Measurements from ENCODE around the gene PXMP2. TPM values are rescaled to one million over a fixed set of nuclear protein-coding genes. Genes with fewer than 3 reads are reported as not detected.

PXMP2 gene
- total and polyA plus RNA-seq, 7 experiments from 2014 or later, result 2.6 to 26.8 (median 5.9) TPM

- ChIA-PET POLR2A (no interaction called here), CTCF (interaction anchor here (0.7 kb wide), 1 partner anchor 109 kb away, joined by 3 read pairs; the partner anchor contains the start of gene LRCOL1)
- Histone ChIP-seq H3K27ac (ENCODE audit: low read depth, low read length) (no peak overlapping the region), H3K9me3 (ENCODE audit: control insufficient read depth in 2 of 3, low read length in 3 of 3) (no peaks in the 10 kb centered on the region), H3K4me1 (ENCODE audit: control insufficient read depth in 2 of 2, insufficient read depth in 2 of 2, low read length in 2 of 2) (no peaks in the 10 kb centered on the region), H3K36me3 (ENCODE audit: control insufficient read depth in 2 of 3, insufficient read depth in 3 of 3, low read length in 3 of 3) (peaks cover 0 to 88% (median 9%) of the 10 kb centered on the region in 3 experiments), H3K27me3 (ENCODE audit: control insufficient read depth in 2 of 2, insufficient read depth in 2 of 2, low read length in 2 of 2) (no peaks in the 10 kb centered on the region), H3K4me3 (ENCODE audit: low read length) (no peak overlapping the region)
- DNase-seq, result no peak
- Mint-ChIP-seq H3K27me3 (no peaks in the 10 kb centered on the region), H3K9me3 (no peaks in the 10 kb centered on the region), H3K4me3 (no peak overlapping the region), H3K36me3 (peaks cover 3 to 41% (median 8%) of the 10 kb centered on the region in 5 donors), H3K4me1 (peaks cover 0 to 4% (median 3%) of the 10 kb centered on the region in 7 donors), H3K27ac (peak overlapping the region in 2 of 9 donors; percentile 33 to 38)
- no peak for ATAC-seq
- intact Hi-C loops (cut with micrococcal nuclease), result no loop called here
Measured at GRCh38 chr12:132719141-132719953, 32.0 kb downstream of the PXMP2 start.

DNA sequence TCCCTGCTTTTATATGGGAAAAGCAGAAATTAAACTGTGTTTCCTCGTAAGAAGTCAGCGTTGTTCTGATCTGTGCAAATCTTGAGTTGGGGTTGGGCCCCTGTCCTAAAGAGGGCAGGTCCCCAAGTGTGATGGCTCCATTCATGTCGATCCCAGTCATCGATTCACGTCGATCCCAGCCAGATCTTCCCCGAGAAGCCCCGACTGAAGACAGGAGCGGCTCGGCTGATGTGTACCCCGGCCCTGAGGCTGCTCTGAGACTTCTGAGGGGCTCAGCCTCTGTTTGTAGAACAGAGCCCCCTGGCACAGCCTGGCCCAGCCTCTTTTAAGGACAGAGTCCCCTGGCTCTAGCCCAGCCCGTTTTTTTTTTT, 32.6 kb downstream of the PXMP2 start:
- DNase-seq (no peak), ATAC-seq (no peak)
- CTCF ChIA-PET, result no interaction called here
- Mint-ChIP-seq H3K9me3 (no peaks in the 10 kb centered on the region), H3K4me1 (no peaks in the 10 kb centered on the region), H3K36me3 (peaks cover 3 to 38% (median 8%) of the 10 kb centered on the region in 5 donors), H3K27me3 (no peaks in the 10 kb centered on the region), H3K27ac (no peak overlapping the region), H3K4me3 (no peak overlapping the region)
- POLR2A ChIA-PET, result no interaction called here
- peaks cover 0 to 88% (median 14%) of the 10 kb centered on the region in 3 experiments for H3K36me3 ChIP-seq (ENCODE audit: control insufficient read depth in 2 of 3, insufficient read depth in 3 of 3, low read length in 3 of 3)
- no peak overlapping the region for H3K27ac ChIP-seq (ENCODE audit: low read depth, low read length)
- H3K4me3 ChIP-seq (ENCODE audit: low read length), result no peak overlapping the region
- H3K27me3 ChIP-seq (ENCODE audit: control insufficient read depth in 2 of 2, insufficient read depth in 2 of 2, low read length in 2 of 2), result no peaks in the 10 kb centered on the region
- intact Hi-C loops (cut with micrococcal nuclease), result loop anchor here in 1 of 2 donors (5.0 kb wide), 1 partner anchor 33 kb away; the partner anchor contains the start of genes POLE and PXMP2
- no peaks in the 10 kb centered on the region for H3K4me1 ChIP-seq (ENCODE audit: control insufficient read depth in 2 of 2, insufficient read depth in 2 of 2, low read length in 2 of 2)
- no peaks in the 10 kb centered on the region for H3K9me3 ChIP-seq (ENCODE audit: control insufficient read depth in 2 of 3, low read length in 3 of 3)

GRCh38 chr12:132720606-132721345, 33.4 kb downstream of the PXMP2 start:
- no peak overlapping the region for H3K27ac ChIP-seq (ENCODE audit: low read depth, low read length)
- POLR2A ChIA-PET, result interaction anchor here (1.0 kb wide), 1 partner anchor 11 kb away, joined by 4 read pairs; no protein-coding TSS in a partner anchor
- DNase-seq (no peak), ATAC-seq (no peak)
- Mint-ChIP-seq H3K36me3 (peaks cover 7 to 46% (median 9%) of the 10 kb centered on the region in 5 donors), H3K27ac (no peak overlapping the region), H3K4me1 (no peaks in the 10 kb centered on the region), H3K4me3 (no peak overlapping the region), H3K9me3 (no peaks in the 10 kb centered on the region), H3K27me3 (no peaks in the 10 kb centered on the region)
- H3K36me3 ChIP-seq (ENCODE audit: control insufficient read depth in 2 of 3, insufficient read depth in 3 of 3, low read length in 3 of 3), result peaks cover 6 to 93% (median 23%) of the 10 kb centered on the region in 3 experiments
- intact Hi-C loops (cut with micrococcal nuclease), result loop anchor here in 1 of 2 donors (5.0 kb wide), 1 partner anchor 33 kb away; the partner anchor contains the start of genes POLE and PXMP2
- CTCF ChIA-PET, result no interaction called here
- no peak overlapping the region for H3K4me3 ChIP-seq (ENCODE audit: low read length)
- no peaks in the 10 kb centered on the region for H3K27me3 ChIP-seq (ENCODE audit: control insufficient read depth in 2 of 2, insufficient read depth in 2 of 2, low read length in 2 of 2)
- no peaks in the 10 kb centered on the region for H3K9me3 ChIP-seq (ENCODE audit: control insufficient read depth in 2 of 3, low read length in 3 of 3)
- no peaks in the 10 kb centered on the region for H3K4me1 ChIP-seq (ENCODE audit: control insufficient read depth in 2 of 2, insufficient read depth in 2 of 2, low read length in 2 of 2)

- no peaks in the 10 kb centered on the region for H3K9me3 Mint-ChIP-seq
- H3K36me3 ChIP-seq (ENCODE audit: control insufficient read depth in 2 of 3, insufficient read depth in 3 of 3, low read length in 3 of 3), result peaks cover 6 to 94% (median 31%) of the 10 kb centered on the region in 3 experiments
- H3K9me3 ChIP-seq (ENCODE audit: control insufficient read depth in 2 of 3, low read length in 3 of 3), result no peaks in the 10 kb centered on the region
- H3K4me1 Mint-ChIP-seq, result no peaks in the 10 kb centered on the region
- ChIA-PET POLR2A (no interaction called here), CTCF (no interaction called here)
- no peak overlapping the region for H3K27ac ChIP-seq (ENCODE audit: low read depth, low read length)
- H3K27me3 ChIP-seq (ENCODE audit: control insufficient read depth in 2 of 2, insufficient read depth in 2 of 2, low read length in 2 of 2), result no peaks in the 10 kb centered on the region
- H3K27me3 Mint-ChIP-seq, result no peaks in the 10 kb centered on the region
- H3K27ac Mint-ChIP-seq, result peak overlapping the region in 1 of 9 donors; percentile 5
- no peak for ATAC-seq
- no peak overlapping the region for H3K4me3 Mint-ChIP-seq
- DNase-seq, result no peak
- no peaks in the 10 kb centered on the region for H3K4me1 ChIP-seq (ENCODE audit: control insufficient read depth in 2 of 2, insufficient read depth in 2 of 2, low read length in 2 of 2)
- no peak overlapping the region for H3K4me3 ChIP-seq (ENCODE audit: low read length)
- intact Hi-C loops (cut with micrococcal nuclease), result loop anchor here in 1 of 2 donors (5.0 kb wide), 1 partner anchor 36 kb away; the partner anchor contains the start of genes POLE and PXMP2
- H3K36me3 Mint-ChIP-seq, result peaks cover 7 to 63% (median 18%) of the 10 kb centered on the region in 5 donors
Measured at GRCh38 chr12:132723015-132723763, 35.8 kb downstream of the PXMP2 start.

GRCh38 chr12:132723764-132724140, 36.4 kb downstream of the PXMP2 start:
- no peak for DNase-seq

More at GRCh38 chr12:132723764-132724140, 36.4 kb downstream of the PXMP2 start:
- H3K36me3 ChIP-seq (ENCODE audit: control insufficient read depth in 2 of 3, insufficient read depth in 3 of 3, low read length in 3 of 3), result peaks cover 6 to 97% (median 35%) of the 10 kb centered on the region in 3 experiments
- Mint-ChIP-seq H3K27ac (no peak overlapping the region), H3K4me1 (no peaks in the 10 kb centered on the region), H3K36me3 (peaks cover 7 to 66% (median 23%) of the 10 kb centered on the region in 5 donors), H3K9me3 (no peaks in the 10 kb centered on the region), H3K4me3 (no peak overlapping the region), H3K27me3 (no peaks in the 10 kb centered on the region)
- H3K27me3 ChIP-seq (ENCODE audit: control insufficient read depth in 2 of 2, insufficient read depth in 2 of 2, low read length in 2 of 2), result no peaks in the 10 kb centered on the region
- POLR2A ChIA-PET, result no interaction called here
- H3K9me3 ChIP-seq (ENCODE audit: control insufficient read depth in 2 of 3, low read length in 3 of 3), result no peaks in the 10 kb centered on the region
- no peak overlapping the region for H3K4me3 ChIP-seq (ENCODE audit: low read length)
- CTCF ChIA-PET, result no interaction called here
- ATAC-seq, result no peak
- no peak overlapping the region for H3K27ac ChIP-seq (ENCODE audit: low read depth, low read length)
- intact Hi-C loops (cut with micrococcal nuclease), result loop anchor here in 1 of 2 donors (5.0 kb wide), 1 partner anchor 36 kb away; the partner anchor contains the start of genes POLE and PXMP2
- no peaks in the 10 kb centered on the region for H3K4me1 ChIP-seq (ENCODE audit: control insufficient read depth in 2 of 2, insufficient read depth in 2 of 2, low read length in 2 of 2)

Data from naive thymus-derived CD4-positive, alpha-beta T cell (primary cell).